RWPE1 (cell line): ENCODE results near the gene CRTC3.
"Not testable (repeated sequence)": the region's sequence is repeated elsewhere in the genome, so short reads cannot be mapped to it uniquely, and the experiment has no call there.

ENCODE experiments used
- CTCF ChIA-PET: fragments of 350-600 bp; sonication (Branson Sonifier 250); formaldehyde crosslinking; extraction: SDS; loops from one replicate; lab custom pipeline; 2021; lab: Yijun Ruan, JAX
- POLR2A ChIA-PET: fragments of 400-600 bp; formaldehyde crosslinking; extraction: SDS; loops from one replicate; lab custom pipeline; 2020; ENCODE audit warnings: antibody characterized with exemption; ENCODE audit not compliant: low non-redundant PET; lab: Yijun Ruan, JAX
- DNase-seq: peaks from one replicate; pipeline ENCODE4 v3.0.0; 2012; ENCODE audit warnings: low spot score
- H3K27ac ChIP-seq: fragments of 450-650 bp; 2 replicates; pipeline ENCODE4 v1.5.1; 2017
- TF ChIP-seq, protein P1 (sequence below): fragments of 450-650 bp; conservative IDR thresholded peaks from 2 replicates; pipeline ENCODE4 v1.5.1; 2017; ENCODE audit warnings: low read depth, mild to moderate bottlenecking

The CRTC3 gene

GRCh38 chr15:90623854-90624253 lies 94.1 kb downstream of the CRTC3 start:
- DNase-seq: no peak
- ChIA-PET CTCF (interaction anchor here (0.6 kb wide), 1 partner anchor 306 kb away, joined by 3 read pairs; no protein-coding TSS in a partner anchor), POLR2A (no interaction called here)
- no peak overlapping the region for H3K27ac ChIP-seq
- TF ChIP-seq, protein P1, sequence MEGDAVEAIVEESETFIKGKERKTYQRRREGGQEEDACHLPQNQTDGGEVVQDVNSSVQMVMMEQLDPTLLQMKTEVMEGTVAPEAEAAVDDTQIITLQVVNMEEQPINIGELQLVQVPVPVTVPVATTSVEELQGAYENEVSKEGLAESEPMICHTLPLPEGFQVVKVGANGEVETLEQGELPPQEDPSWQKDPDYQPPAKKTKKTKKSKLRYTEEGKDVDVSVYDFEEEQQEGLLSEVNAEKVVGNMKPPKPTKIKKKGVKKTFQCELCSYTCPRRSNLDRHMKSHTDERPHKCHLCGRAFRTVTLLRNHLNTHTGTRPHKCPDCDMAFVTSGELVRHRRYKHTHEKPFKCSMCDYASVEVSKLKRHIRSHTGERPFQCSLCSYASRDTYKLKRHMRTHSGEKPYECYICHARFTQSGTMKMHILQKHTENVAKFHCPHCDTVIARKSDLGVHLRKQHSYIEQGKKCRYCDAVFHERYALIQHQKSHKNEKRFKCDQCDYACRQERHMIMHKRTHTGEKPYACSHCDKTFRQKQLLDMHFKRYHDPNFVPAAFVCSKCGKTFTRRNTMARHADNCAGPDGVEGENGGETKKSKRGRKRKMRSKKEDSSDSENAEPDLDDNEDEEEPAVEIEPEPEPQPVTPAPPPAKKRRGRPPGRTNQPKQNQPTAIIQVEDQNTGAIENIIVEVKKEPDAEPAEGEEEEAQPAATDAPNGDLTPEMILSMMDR: no peak

DNA sequence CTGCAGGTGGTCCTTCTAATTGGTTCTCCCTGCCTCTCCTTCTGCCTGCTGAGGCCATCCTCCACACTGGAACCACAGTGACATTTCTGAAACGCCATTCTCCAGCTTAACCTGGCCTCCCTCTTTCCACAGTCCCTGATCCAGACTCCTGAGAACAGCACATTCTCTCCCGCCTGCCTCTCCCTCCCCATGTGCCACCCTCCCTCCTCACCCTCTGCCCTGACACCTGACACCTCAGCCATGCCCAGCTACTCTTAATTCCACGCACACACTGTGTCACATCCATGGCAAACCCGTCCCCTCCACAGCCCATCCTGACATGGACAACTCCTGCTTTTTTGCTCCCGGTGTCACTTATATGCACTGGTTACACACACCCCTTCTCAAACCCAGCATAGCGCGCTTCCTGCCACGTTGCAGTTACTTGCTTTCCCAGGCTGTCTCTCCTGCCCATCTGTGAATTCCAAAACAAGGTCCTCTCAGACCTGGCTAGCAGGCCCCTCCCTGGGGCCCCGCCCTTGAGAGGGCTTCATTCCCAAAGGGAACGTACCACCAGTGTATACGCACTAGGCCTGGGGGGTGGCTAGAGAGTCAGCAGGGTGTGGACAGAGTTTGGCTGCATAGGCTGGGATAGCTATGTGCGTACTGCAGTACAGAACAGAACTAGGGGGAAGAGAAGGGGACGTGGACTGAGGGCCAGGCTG lies 94.7 kb downstream of the CRTC3 start:
- TF ChIP-seq, protein P1: no peak
- peak overlapping the region; percentile 0; the same call in 1 of the 2 replicates for H3K27ac ChIP-seq
- DNase-seq: no peak
- ChIA-PET CTCF (no interaction called here), POLR2A (no interaction called here)

DNA sequence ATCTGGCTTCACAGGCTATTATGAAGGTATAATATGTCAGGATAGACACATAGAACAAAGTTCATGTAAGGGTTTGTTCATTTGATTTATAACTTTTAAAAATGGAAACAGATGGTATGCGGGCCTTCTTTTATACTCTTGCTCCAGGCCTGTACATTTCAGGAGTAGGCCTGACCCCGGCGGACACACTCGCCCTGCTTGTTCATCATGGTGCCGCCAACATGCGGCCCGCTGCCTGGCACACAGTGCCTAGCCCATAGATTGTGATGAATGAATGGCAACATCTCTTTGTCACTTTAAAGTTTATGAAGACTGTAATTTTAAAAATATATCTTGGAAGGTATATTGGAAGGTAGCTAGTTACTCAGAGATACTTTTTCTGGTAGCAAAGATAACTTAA lies 95.3 kb downstream of the CRTC3 start:
- ChIA-PET POLR2A (no interaction called here), CTCF (no interaction called here)
- DNase-seq: no peak
- no peak overlapping the region for H3K27ac ChIP-seq
- TF ChIP-seq, protein P1: no peak

- CTCF ChIA-PET: no interaction called here
- TF ChIP-seq, protein P1: no peak
- POLR2A ChIA-PET: no interaction called here
- no peak for DNase-seq
- H3K27ac ChIP-seq: no peak overlapping the region
Observed at GRCh38 chr15:90629217-90629616, 99.5 kb downstream of the CRTC3 start.

DNA sequence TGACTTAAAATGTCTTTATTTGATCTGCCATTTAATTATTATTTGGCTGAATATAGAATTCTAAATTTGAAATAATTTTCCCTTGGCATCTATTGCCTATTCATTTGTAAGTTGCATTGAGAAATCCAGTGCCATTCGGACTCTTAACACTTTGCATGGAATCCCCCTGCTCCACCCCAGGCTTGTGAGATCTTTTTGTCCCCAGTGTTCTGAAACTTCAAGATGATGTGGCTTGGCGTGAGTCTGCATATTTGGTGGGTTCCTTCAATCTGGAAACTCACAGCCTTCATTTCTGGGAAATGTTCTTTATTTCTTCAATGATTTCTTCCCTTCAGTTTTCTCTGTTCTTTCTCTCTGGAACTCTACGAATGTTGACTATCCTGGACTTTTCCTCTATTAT lies 103.6 kb downstream of the CRTC3 start:
- POLR2A ChIA-PET: no interaction called here
- CTCF ChIA-PET: interaction anchor here (0.7 kb wide), 1 partner anchor 9 kb away, joined by 3 read pairs; no protein-coding TSS in a partner anchor
- TF ChIP-seq, protein P1: no peak
- no peak overlapping the region for H3K27ac ChIP-seq
- DNase-seq: no peak

DNA sequence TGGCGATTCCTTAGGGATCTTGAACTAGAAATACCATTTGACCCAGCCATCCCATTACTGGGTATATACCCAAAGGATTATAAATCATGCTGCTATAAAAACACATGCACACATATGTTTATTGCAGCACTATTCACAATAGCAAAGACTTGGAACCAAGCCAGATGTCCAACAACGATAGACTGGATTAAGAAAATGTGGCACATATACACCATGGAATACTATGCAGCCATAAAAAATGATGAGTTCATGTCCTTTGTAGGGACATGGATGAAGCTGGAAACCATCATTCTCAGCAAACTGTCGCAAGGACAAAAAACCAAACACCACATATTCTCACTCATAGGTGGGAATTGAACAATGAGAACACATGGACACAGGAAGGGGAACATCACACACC lies 107.3 kb downstream of the CRTC3 start:
- H3K27ac ChIP-seq, CTCF ChIA-PET, DNase-seq, POLR2A ChIA-PET: not testable (repeated sequence)

DNA sequence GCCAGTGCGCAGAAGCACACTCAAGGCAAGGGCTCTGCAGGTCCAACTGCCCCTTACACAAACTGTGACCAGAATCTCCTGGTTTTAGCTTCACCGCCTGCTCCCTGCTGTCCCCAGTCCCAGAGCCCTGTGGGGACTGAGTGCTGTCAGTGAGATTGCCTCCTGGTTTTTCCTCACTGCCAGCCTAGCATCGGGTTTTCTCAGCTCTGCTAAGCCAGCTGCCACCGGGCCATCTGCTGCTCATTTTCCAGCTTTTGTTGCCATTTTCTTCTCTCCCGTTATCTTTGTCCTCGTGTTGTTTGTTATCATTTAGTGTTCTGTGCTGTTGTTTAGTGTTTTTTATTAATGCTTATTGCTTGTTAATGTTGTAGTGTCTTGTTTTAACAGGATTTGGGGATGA lies 108.0 kb downstream of the CRTC3 start:
- no peak overlapping the region for H3K27ac ChIP-seq
- TF ChIP-seq, protein P1: no peak
- ChIA-PET POLR2A (no interaction called here), CTCF (interaction anchor here (1.2 kb wide), 1 partner anchor 10 kb away, joined by 5 read pairs; no protein-coding TSS in a partner anchor)
- no peak for DNase-seq
